HCT116 (cell line): ENCODE data around the gene CASP5.

ENCODE experiments used
- CEBPB ChIP-seq: IDR thresholded peaks from 2 replicates; pipeline ENCODE4 v1.6.1; 2012; ENCODE audit warnings: low read depth
- EZH2phosphoT487 ChIP-seq: fragments of 200-600 bp; IDR thresholded peaks from 2 replicates; pipeline ENCODE4 v1.6.1; 2018; ENCODE audit warnings: antibody characterized with exemption, borderline replicate concordance
- FOSL1 ChIP-seq: IDR thresholded peaks from 2 replicates; pipeline ENCODE4 v1.6.1; 2012; ENCODE audit warnings: low read depth
- POLR2A ChIP-seq: IDR thresholded peaks from 2 replicates; pipeline ENCODE4 v1.7.0; 2011; ENCODE audit warnings: borderline replicate concordance; ENCODE audit not compliant: insufficient read depth, insufficient read length; ENCODE audit errors: extremely low read depth
- POLR2AphosphoS5 ChIP-seq: IDR thresholded peaks from 2 replicates; pipeline ENCODE4 v1.6.1; 2011; ENCODE audit warnings: mild to moderate bottlenecking, low read depth, low read length, moderate library complexity
- RAD21 ChIP-seq: IDR thresholded peaks from 2 replicates; pipeline ENCODE4 v1.6.1; 2012; ENCODE audit warnings: low read depth, mild to moderate bottlenecking
- YY1 ChIP-seq: IDR thresholded peaks from 2 replicates; pipeline ENCODE4 v1.6.1; 2011; ENCODE audit warnings: low read length, low read depth, moderate library complexity, mild to moderate bottlenecking; ENCODE audit not compliant: insufficient replicate concordance; ENCODE audit errors: extremely low read depth
- TF ChIP-seq, protein P1 (sequence below), 3 experiments: fragments of 200-600 bp in 1 of 3; sonication (generic) in 1 of 3; IDR thresholded peaks in 2 of 3; conservative IDR thresholded peaks in 1 of 3; 2 replicates each; pipeline ENCODE4 v1.5.1; 2012 to 2017; ENCODE audit warnings: low read depth in 2 of 3, low read length in 2 of 3, antibody characterized with exemption in 1 of 3, borderline replicate concordance in 1 of 3, control low read depth in 1 of 3, mild to moderate bottlenecking in 1 of 3, mixed read lengths in 1 of 3, mixed run types in 1 of 3, moderate library complexity in 1 of 3; ENCODE audit not compliant: insufficient read depth in 1 of 3
- TF ChIP-seq, protein P2 (sequence below): IDR thresholded peaks from 2 replicates; pipeline ENCODE4 v1.6.1; 2012

DNA sequence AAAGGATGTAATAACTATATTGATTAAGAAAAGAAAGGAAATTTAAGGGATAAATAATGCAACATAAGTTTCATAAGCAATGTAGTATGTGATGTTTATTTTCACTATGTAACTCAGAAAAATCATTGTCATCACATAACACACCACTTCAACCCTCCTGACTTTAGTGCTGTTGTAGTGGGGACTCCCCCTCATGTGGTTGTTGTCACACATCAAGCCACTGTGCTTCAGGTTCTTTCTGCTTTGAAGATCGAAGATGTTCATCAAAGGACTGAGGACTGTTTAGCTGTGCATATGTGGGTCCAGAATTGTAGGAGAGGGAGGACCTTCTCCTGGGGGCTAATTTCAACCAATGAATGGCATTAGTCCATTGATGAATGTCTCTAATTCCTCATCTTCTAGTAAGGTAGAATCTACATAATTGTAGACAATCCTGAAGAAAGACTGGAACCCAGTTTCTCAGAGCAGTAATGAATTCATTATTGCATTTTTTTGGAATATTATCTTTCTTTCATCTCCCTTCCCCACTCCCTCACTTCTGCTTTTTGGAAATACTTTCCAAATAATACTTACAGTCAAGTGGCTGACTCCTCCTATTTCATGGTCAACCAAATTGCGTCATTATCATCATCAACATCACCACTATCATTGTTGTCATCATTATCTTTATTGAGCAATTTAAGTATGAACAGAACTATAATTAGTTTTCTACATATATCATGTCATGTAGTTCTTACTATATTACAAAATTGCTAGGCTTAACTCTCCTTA is 31.9 kb upstream of the CASP5 start:
- TF ChIP-seq EZH2phosphoT487 (no peak), YY1 (no peak), FOSL1 (no peak), POLR2AphosphoS5 (no peak), CEBPB (no peak), RAD21 (no peak), POLR2A (no peak)
- TF ChIP-seq, protein P1, sequence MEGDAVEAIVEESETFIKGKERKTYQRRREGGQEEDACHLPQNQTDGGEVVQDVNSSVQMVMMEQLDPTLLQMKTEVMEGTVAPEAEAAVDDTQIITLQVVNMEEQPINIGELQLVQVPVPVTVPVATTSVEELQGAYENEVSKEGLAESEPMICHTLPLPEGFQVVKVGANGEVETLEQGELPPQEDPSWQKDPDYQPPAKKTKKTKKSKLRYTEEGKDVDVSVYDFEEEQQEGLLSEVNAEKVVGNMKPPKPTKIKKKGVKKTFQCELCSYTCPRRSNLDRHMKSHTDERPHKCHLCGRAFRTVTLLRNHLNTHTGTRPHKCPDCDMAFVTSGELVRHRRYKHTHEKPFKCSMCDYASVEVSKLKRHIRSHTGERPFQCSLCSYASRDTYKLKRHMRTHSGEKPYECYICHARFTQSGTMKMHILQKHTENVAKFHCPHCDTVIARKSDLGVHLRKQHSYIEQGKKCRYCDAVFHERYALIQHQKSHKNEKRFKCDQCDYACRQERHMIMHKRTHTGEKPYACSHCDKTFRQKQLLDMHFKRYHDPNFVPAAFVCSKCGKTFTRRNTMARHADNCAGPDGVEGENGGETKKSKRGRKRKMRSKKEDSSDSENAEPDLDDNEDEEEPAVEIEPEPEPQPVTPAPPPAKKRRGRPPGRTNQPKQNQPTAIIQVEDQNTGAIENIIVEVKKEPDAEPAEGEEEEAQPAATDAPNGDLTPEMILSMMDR (IDR thresholded peaks at IDR 0.05 in 2 of 3, conservative IDR thresholded peaks at IDR 0.05 in 1 of 3; ENCODE audit: borderline replicate concordance in 1 of 3, insufficient read depth in 1 of 3, low read depth in 2 of 3, low read length in 2 of 3): no peak
- TF ChIP-seq, protein P2, sequence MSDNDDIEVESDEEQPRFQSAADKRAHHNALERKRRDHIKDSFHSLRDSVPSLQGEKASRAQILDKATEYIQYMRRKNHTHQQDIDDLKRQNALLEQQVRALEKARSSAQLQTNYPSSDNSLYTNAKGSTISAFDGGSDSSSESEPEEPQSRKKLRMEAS: no peak
